ENCODE data around the gene REEP2.

GRCh38 chr5:138491284-138491648 is 52.4 kb downstream of the REEP2 start:
- TF ChIP-seq, protein P1, sequence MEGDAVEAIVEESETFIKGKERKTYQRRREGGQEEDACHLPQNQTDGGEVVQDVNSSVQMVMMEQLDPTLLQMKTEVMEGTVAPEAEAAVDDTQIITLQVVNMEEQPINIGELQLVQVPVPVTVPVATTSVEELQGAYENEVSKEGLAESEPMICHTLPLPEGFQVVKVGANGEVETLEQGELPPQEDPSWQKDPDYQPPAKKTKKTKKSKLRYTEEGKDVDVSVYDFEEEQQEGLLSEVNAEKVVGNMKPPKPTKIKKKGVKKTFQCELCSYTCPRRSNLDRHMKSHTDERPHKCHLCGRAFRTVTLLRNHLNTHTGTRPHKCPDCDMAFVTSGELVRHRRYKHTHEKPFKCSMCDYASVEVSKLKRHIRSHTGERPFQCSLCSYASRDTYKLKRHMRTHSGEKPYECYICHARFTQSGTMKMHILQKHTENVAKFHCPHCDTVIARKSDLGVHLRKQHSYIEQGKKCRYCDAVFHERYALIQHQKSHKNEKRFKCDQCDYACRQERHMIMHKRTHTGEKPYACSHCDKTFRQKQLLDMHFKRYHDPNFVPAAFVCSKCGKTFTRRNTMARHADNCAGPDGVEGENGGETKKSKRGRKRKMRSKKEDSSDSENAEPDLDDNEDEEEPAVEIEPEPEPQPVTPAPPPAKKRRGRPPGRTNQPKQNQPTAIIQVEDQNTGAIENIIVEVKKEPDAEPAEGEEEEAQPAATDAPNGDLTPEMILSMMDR (IDR thresholded peaks at IDR 0.05 in 8 of 11, conservative IDR thresholded peaks at IDR 0.05 in 3 of 11) = no peak
- TF ChIP-seq POLR2A (IDR thresholded peaks at IDR 0.05) (no peak), POLR2AphosphoS5 (IDR thresholded peaks at IDR 0.05) (no peak)

All from spleen (tissue), 7 donors.